Kidney (tissue), 14 donors: Measurements from ENCODE around the gene SEZ6L. TPM values are rescaled to one million over a fixed set of nuclear protein-coding genes. Genes with fewer than 3 reads are reported as not detected.

Source experiments
- DNase-seq, 5 donors: peaks; one replicate each; pipeline ENCODE4 v3.0.0-alpha.2; 2013 to 2020
- FAIRE-seq: peaks from 2 replicates; lab custom pipeline; 2012; peaks lifted over from hg19 to GRCh38; lab: Jason Lieb, UNC
- H3K27ac ChIP-seq, 2 donors: one replicate each; pipeline ENCODE4 v1.7.0; 2013; ENCODE audit warnings: low read depth in 2 of 2, low read length in 2 of 2, inconsistent platforms in 1 of 2
- H3K27me3 ChIP-seq: one replicate; pipeline ENCODE4 v1.7.1; 2013; ENCODE audit warnings: low read length, inconsistent platforms; ENCODE audit not compliant: control insufficient read depth, insufficient read depth
- H3K36me3 ChIP-seq, 3 donors: one replicate each; pipeline versions ENCODE4 v1.7.0 to v1.7.1; 2013; ENCODE audit warnings: low read length in 3 of 3, control low read depth in 1 of 3, inconsistent platforms in 1 of 3; ENCODE audit not compliant: insufficient read depth in 3 of 3, control insufficient read depth in 2 of 3
- H3K4me1 ChIP-seq, 3 donors: one replicate each; pipeline versions ENCODE4 v1.7.0 to v1.7.1; 2013; ENCODE audit warnings: low read length in 3 of 3, inconsistent platforms in 1 of 3, low read depth in 1 of 3; ENCODE audit not compliant: control insufficient read depth in 2 of 3, insufficient read depth in 2 of 3
- H3K4me3 ChIP-seq, 3 donors: one replicate each; pipeline versions ENCODE4 v1.7.0 to v1.8.1; 2013; ENCODE audit warnings: low read length in 3 of 3, control low read depth in 1 of 3, inconsistent platforms in 1 of 3
- H3K9ac ChIP-seq, 3 donors: one replicate each; pipeline versions ENCODE4 v1.7.0 to v1.7.1; 2013; ENCODE audit warnings: low read length in 3 of 3, control low read depth in 1 of 3, inconsistent platforms in 1 of 3
- H3K9me3 ChIP-seq, 3 donors: one replicate each; pipeline versions ENCODE4 v1.7.0 to v1.7.1; 2013; ENCODE audit warnings: low read length in 3 of 3, control low read depth in 1 of 3, inconsistent platforms in 1 of 3; ENCODE audit not compliant: control insufficient read depth in 2 of 3, insufficient read depth in 1 of 3
- CTCF ChIP-seq: IDR thresholded peaks from 3 replicates; pipeline ENCODE4 v1.5.1; 2012; ENCODE audit warnings: mild to moderate bottlenecking, moderate library complexity, borderline replicate concordance; ENCODE audit not compliant: insufficient read depth; ENCODE audit errors: extremely low read depth
- intact Hi-C: fragments of 100-400 bp; cut with DNase I; formaldehyde crosslinking; loops from one replicate; pipeline ENCODE4 v1.11.1; 2022
- polyA plus RNA-seq: library from polyadenylated mRNA; stranded (reverse); fragments of 350-450 nt; fragmentation: Illumina TruSeq; extraction: RNeasy Lipid Tissue Mini Kit (QIAGEN cat#74804); gene quantifications from one replicate; pipeline ENCODE4 v1.2.3, GENCODE V29; 2014; ENCODE audit warnings: low read depth, low replicate concordance; ENCODE audit not compliant: insufficient read depth
- total RNA-seq: library from RNA; stranded (reverse); fragmentation: NEBNext Ultra II Directional; extraction: Animal tissue kit (Norgen Biotek cat#: 25700); gene quantifications from one replicate; pipeline ENCODE4 v1.2.1, GENCODE V29; 2021
- donor health status: control.
- donor health status: control.
- donor health status: control.
- donor health status: control.
- donor health status: control.
- donor health status: DM: yes; HTN: yes; CAD: no.
- donor health status: Normal renal cell carcinoma (clear cell type).

The SEZ6L gene
- total and polyA plus RNA-seq, 2 donors from 2014 or later, result 0.09 to 0.19 TPM

GRCh38 chr22:26362471-26362870 is 193.2 kb downstream of the SEZ6L start:
- no peaks in the 10 kb centered on the region for H3K9me3 ChIP-seq
- H3K27ac ChIP-seq, result no peak overlapping the region
- no peak for FAIRE-seq
- H3K4me1 ChIP-seq, result no peaks in the 10 kb centered on the region
- intact Hi-C loops, result no loop called here
- no peak for TF ChIP-seq CTCF
- no peak for DNase-seq
- H3K9ac ChIP-seq, result no peak overlapping the region
- H3K36me3 ChIP-seq, result no peaks in the 10 kb centered on the region
- H3K27me3 ChIP-seq, result no peaks in the 10 kb centered on the region
- H3K4me3 ChIP-seq, result no peak overlapping the region

- H3K27me3 ChIP-seq, result no peaks in the 10 kb centered on the region
- H3K36me3 ChIP-seq, result no peaks in the 10 kb centered on the region
- TF ChIP-seq CTCF, result peak; percentile 64
- H3K27ac ChIP-seq, result no peak overlapping the region
- intact Hi-C loops, result no loop called here
- H3K9ac ChIP-seq, result no peak overlapping the region
- no peak overlapping the region for H3K4me3 ChIP-seq
- H3K4me1 ChIP-seq, result no peaks in the 10 kb centered on the region
- DNase-seq, result peak in 4 of 5 donors; percentile 83 to 93 (median 90)
- H3K9me3 ChIP-seq, result no peaks in the 10 kb centered on the region
- FAIRE-seq, result peak; percentile 19
These were observed 195.1 kb downstream of the SEZ6L start for GRCh38 chr22:26364066-26365015.

- peak in 3 of 5 donors; percentile 41 to 69 (median 58) for DNase-seq
These were observed 198.4 kb downstream of the SEZ6L start for GRCh38 chr22:26367402-26368245.

More at GRCh38 chr22:26367402-26368245, 198.4 kb downstream of the SEZ6L start:
- FAIRE-seq, result no peak
- no peak overlapping the region for H3K4me3 ChIP-seq
- no peaks in the 10 kb centered on the region for H3K27me3 ChIP-seq
- no peak overlapping the region for H3K9ac ChIP-seq
- H3K4me1 ChIP-seq, result no peaks in the 10 kb centered on the region
- peak; percentile 57 for TF ChIP-seq CTCF
- H3K9me3 ChIP-seq, result no peaks in the 10 kb centered on the region
- H3K36me3 ChIP-seq, result no peaks in the 10 kb centered on the region
- intact Hi-C loops, result no loop called here
- H3K27ac ChIP-seq, result no peak overlapping the region
